Measurements from ENCODE around the gene AQP6. TPM values are rescaled to one million over a fixed set of nuclear protein-coding genes. Genes with fewer than 3 reads are reported as not detected.

Gene AQP6
- total RNA-seq, 1 donor, result 0.09 TPM

- TF ChIP-seq, protein P1, sequence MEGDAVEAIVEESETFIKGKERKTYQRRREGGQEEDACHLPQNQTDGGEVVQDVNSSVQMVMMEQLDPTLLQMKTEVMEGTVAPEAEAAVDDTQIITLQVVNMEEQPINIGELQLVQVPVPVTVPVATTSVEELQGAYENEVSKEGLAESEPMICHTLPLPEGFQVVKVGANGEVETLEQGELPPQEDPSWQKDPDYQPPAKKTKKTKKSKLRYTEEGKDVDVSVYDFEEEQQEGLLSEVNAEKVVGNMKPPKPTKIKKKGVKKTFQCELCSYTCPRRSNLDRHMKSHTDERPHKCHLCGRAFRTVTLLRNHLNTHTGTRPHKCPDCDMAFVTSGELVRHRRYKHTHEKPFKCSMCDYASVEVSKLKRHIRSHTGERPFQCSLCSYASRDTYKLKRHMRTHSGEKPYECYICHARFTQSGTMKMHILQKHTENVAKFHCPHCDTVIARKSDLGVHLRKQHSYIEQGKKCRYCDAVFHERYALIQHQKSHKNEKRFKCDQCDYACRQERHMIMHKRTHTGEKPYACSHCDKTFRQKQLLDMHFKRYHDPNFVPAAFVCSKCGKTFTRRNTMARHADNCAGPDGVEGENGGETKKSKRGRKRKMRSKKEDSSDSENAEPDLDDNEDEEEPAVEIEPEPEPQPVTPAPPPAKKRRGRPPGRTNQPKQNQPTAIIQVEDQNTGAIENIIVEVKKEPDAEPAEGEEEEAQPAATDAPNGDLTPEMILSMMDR (IDR thresholded peaks at IDR 0.05; ENCODE audit: insufficient read depth, low read length), result no peak
- peak; percentile 36 for DNase-seq (ENCODE audit: low read depth)
These were observed 45.4 kb downstream of the AQP6 start for GRCh38 chr12:50018154-50018553.

GRCh38 chr12:50018968-50019367, 46.2 kb downstream of the AQP6 start:
- no peak overlapping the region for H3K4me3 ChIP-seq (ENCODE audit: low read depth, low read length)
- TF ChIP-seq, protein P1 (IDR thresholded peaks at IDR 0.05; ENCODE audit: insufficient read depth, low read length), result no peak
- no peak for DNase-seq (ENCODE audit: low read depth)

More at GRCh38 chr12:50018154-50018553, 45.4 kb downstream of the AQP6 start:
- no peak overlapping the region for H3K4me3 ChIP-seq (ENCODE audit: low read depth, low read length)

DNA sequence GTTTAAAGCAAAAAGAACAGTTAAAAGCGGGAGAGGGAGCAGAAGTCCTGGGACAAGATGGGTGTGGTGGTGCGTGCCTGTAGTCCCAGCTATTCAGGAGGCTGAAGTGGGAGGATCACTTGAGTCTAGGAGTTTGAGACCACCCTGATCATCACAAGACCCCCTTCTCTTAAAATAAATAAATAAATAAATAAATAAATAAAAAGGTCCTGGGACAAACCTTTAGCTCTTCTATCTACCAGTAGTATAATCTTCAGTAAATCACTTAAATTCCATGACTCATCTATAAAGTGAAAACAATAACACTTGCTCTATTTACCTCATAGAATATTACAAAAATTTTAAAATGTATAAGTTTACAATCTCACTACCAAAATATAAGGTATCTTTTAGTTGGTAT, 46.8 kb downstream of the AQP6 start:
- no peak for DNase-seq (ENCODE audit: low read depth)

GRCh38 chr12:50021031-50021430, 48.3 kb downstream of the AQP6 start:
- TF ChIP-seq, protein P1 (IDR thresholded peaks at IDR 0.05; ENCODE audit: insufficient read depth, low read length), result no peak
- H3K4me3 ChIP-seq (ENCODE audit: low read depth, low read length), result no peak overlapping the region
- no peak for DNase-seq (ENCODE audit: low read depth)

More for the DNA sequence above, 46.8 kb downstream of the AQP6 start:
- no peak overlapping the region for H3K4me3 ChIP-seq (ENCODE audit: low read depth, low read length)
- TF ChIP-seq, protein P1 (IDR thresholded peaks at IDR 0.05; ENCODE audit: insufficient read depth, low read length), result no peak

DNA sequence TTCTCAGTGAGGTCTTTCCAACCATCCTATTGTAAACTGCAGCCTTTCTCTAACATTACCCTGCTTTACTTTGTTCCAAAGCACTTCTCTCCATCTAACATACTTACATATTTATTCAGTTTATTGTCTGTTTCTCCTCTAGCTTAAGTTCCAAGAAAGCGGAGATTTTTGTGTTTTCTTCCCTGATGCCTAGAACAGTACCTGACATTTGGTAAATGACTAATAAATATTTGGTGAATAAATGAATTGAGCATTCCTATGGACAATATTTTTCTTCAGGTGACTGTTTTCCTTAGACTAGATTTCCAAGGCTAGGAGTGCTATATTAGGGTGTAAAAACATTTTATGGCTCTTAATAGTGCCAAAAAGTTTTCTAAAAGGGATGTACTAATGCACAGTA, 50.2 kb downstream of the AQP6 start:
- no peak for DNase-seq (ENCODE audit: low read depth)
- no peak overlapping the region for H3K4me3 ChIP-seq (ENCODE audit: low read depth, low read length)
- TF ChIP-seq, protein P1 (IDR thresholded peaks at IDR 0.05; ENCODE audit: insufficient read depth, low read length), result no peak

GRCh38 chr12:50024227-50024626, 51.5 kb downstream of the AQP6 start:
- no peak for DNase-seq (ENCODE audit: low read depth)
- TF ChIP-seq, protein P1 (IDR thresholded peaks at IDR 0.05; ENCODE audit: insufficient read depth, low read length), result no peak
- peak overlapping the region; percentile 92 for H3K4me3 ChIP-seq (ENCODE audit: low read depth, low read length)

DNA sequence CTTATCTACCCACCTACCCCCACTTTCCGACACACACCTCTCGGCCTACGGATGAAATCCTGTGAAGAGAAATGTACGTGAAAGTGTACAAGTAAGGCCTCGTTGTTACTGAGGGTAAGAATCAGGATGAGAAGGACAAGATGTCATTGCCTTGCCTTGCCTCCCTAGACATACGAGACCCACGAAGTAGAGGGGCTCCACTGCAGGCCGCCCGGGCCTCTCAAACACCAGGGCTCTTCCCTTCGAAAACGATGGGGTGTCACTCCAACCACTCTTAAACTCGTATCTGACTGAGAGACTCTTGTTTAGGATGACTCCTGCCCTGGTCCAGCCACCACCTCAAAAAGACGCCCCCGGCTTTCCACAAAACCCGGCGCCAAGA, 52.0 kb downstream of the AQP6 start:
- no peak for DNase-seq (ENCODE audit: low read depth)
- TF ChIP-seq, protein P1 (IDR thresholded peaks at IDR 0.05; ENCODE audit: insufficient read depth, low read length), result no peak
- peak overlapping the region; percentile 92 for H3K4me3 ChIP-seq (ENCODE audit: low read depth, low read length)
